DLD1 (cell line): ENCODE data around the gene ACYP1.

ENCODE experiments used
- in situ Hi-C: cut with HindIII; loops from 2 replicates; pipeline ENCODE4 v1.10.0; 2017; ENCODE audit warnings: low sequenced_read_pairs

ACYP1 gene

DNA sequence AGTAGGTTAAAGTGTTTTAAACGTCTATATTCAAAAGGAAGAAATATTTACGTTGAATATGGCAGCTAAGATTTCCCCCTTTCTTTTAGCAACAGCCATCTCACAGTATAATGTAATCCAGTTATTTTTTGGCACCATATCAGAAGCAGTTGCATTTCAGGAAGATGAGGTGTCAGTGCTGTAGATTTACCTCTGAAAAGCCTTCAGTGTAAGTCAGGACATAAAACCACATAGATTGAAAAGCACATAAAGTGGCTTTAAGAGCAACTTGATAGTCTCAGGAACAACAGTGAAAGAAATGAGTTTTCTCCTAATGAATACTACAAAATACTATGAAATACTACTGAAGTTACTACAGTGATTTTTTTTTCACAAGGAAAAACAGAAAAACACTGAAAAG, 19.5 kb downstream of the ACYP1 start:
- in situ Hi-C loops = no loop called here

DNA sequence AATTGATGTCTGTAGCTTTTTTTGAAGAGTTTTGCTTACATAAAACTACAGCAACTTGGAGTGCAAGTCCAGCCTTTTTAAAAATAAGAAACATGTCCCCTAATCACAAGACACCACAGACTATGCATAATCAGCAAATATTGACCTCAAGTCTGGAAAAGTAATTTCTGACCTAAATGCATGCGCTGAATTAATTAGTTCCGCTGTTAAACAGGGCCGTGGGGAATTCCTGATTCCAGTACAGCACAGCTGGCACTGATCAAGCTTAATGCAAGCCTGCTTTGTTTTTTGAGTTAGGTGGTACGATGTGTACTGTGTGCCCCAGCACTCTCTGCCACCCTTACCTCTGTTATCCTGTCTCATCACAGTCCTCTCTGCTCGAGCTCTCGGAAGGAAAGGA, 21.8 kb downstream of the ACYP1 start:
- in situ Hi-C loops = no loop called here

DNA sequence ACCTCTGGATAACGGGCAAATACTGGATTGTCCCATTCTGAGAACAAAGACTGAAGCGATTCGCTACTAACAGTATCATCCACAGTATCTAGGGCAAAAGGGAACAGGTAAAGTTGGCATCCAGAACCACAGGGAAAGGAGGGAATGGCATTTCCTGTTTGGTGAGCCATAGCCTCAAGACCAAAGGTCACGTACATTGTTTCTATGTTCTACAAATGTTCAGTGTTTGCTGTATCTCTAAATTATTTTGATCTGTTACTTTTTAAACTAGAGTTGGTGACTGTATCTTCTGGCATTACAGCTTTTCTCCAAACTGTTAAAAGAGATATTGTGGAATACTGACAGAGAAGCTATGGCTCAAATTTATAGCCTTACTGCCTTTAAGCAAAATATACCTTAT, 22.2 kb downstream of the ACYP1 start:
- in situ Hi-C loops = no loop called here

DNA sequence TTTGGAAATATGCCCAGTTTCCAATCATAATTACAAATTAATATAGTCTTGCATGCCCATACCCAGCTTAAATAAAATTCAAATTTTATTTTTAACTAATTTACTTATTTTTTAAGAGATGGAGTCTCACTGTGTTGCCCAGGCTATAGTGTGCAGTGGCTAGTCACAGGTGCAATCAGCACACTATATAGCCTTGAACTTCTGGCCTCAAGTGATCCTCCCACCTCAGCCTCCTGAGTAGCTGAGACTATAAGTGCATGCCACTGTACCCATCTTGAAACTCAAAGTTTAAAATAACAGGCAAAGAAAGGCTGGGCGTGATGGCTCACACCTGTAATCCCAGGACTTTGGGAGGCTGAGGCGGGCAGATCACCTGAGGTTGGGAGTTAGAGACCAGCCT, 22.9 kb downstream of the ACYP1 start:
- in situ Hi-C loops = no loop called here

DNA sequence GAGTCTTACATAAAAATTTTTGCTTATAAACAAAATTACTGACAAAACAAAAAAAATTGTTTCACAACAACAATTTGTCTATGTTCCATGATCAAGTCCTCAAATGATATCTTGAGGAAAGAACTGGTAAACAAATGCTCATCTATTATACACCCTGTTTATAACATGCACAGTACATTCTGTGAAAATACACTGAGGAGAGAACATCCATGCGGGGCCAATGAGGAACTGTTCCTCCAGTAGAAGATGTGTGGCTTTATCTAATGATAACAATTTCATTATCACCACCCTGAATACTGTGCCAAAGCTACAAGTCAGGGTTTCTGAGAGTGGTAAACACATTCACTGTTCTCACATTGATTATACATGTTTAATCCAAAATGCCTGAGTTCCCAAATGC, 23.3 kb downstream of the ACYP1 start:
- in situ Hi-C loops = no loop called here

DNA sequence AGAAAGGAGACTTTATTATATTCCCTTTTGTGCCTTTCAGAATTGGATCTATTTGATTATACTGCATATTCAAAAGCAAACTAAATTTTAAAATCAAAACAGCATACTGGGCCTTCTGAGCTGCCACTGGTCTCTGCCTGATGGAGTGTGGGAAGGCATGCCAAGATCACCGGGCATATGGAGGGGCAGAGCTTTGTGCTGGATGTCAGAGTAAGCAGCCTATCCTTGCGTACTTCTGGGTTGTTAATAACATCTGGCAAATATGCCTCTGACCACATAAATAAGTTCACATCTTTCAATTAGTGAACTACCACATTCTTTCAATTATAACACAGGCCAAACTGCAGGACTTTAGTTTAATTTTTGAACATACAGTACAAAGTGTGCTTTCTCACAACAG, 30.9 kb downstream of the ACYP1 start:
- in situ Hi-C loops = no loop called here

DNA sequence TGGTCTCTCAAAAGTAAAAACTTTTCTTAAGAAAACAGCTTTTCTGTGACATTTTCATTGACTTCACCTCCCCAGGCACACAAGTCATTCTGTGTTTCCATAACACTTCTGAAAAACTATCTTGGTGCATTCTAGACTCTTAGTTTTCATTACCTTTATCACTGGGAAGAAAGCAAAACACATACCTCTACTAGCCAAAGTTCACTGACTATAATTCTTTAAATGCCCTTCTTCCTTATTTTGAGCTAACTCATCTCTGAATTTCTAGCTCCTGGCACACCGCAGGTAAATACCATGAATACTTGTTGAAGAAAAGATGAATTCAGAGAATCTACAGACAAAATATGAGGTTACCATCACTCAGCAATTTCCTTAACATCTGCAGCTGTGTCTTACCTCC, 33.7 kb downstream of the ACYP1 start:
- in situ Hi-C loops = no loop called here

DNA sequence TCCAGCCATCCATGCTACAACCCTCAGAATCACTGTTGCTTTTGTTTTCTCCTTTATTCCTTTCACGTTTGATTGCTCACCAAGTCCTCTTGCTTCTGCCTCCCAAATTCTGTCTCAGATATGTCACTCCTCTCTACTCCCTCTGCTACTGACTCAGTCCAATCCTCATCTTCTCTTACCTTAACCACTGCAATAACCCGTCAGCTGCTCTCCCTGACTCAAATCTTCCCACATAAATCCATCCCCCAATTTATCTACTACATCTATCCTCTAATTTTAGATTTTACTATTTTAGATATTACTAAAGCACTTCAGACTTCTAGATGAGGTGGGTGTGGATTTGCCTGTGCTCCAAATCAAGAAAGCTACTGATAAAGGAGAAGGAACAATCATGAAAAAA, 37.9 kb downstream of the ACYP1 start:
- in situ Hi-C loops = no loop called here

DNA sequence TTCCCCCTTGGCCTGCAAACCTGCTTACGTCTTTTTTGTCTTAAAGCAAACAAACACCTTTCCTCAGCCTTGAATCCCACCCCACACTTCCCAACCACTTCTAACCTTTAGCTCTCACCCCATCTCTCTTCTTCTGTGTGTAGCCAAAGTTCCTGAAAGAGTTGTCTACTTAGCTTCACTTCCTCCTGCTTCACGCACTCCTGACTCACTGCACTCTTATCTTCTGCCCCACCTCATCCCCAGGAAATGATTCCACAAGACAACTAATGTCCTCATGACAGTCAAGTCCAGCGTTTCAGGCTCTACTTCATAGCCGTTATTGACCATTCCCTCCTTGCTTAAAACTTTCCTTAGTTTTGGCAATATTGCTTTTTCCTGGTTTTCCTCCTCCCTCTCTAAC, 38.7 kb downstream of the ACYP1 start:
- in situ Hi-C loops = no loop called here

DNA sequence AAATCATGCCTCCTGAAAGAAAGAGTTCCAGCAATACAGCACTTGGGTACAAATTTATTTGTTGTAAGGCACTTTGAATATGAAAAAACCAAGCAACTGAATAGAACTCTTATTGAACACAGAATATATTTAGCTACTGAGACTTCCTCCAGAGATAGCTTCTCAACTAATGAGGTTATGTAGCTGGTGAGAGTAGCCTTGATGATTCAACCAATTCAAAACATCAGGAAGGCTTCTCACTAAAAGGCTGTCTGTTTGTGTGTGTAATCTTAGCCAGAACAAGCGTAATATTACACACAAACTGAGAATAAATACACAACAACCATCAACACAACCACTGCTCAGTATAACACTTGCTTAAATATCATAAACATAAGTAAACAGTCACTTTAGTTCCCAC, 40.7 kb downstream of the ACYP1 start:
- in situ Hi-C loops = no loop called here

DNA sequence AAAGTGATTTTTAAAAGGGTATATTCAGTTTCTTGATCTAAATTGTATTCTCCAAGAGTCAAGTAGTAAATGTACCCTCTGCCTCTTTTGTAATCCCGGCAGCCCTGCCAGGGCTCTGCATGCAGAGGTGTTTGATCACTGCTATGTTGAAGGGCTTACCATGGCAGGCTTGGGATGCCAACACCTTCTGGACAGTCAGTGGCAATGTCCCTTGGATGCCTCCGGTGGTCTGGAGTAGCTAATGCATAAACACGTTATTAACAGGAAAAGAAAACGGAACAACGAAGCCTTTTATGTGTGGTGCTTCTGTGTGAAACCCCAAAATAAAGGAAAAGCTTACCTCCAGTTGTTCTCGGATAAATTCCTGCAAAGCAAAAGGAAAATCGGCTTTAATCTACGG, 41.2 kb downstream of the ACYP1 start:
- in situ Hi-C loops = no loop called here

DNA sequence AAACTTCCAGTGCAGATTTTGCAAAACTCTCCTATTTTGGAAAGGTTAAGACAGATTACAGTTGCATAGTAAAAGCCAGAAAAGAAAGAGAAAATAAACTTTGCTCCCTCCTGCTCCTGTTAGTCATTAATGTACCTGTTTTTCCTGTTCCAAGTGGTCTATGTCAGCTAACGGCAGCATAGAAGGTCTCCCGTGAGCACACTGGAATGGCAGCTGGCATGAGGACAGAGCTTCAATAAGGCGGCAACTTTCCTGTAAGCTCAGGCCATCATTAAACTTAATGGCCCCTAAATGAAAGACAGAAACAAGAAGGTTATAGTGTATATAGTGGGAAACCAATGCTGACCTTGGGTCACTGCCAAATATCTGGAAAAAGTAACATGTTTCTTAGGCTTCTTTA, 45.1 kb downstream of the ACYP1 start:
- in situ Hi-C loops = loop anchor here (5.0 kb wide), 1 partner anchor 36 kb away; no protein-coding TSS in a partner anchor

DNA sequence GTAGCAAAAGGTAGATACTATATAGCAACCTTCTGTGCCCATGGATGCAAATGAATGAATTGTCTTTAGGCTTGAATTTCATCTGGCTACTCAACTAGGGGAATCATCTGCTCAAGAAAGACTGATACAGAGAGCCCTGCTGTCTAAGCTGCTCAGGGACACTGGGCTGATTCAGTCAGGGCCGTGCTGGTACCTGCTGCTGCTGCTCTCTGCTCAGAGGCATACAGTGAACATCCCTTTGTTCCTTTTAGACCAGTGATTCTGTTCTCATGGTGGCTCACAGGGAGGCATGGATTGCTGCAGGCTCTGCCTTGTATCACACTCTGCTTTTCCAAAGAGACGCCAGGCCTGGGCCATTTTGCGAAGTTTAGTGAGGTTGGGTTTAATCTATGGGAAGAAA, 47.0 kb downstream of the ACYP1 start:
- in situ Hi-C loops = loop anchor here (5.0 kb wide), 1 partner anchor 35 kb away; no protein-coding TSS in a partner anchor

DNA sequence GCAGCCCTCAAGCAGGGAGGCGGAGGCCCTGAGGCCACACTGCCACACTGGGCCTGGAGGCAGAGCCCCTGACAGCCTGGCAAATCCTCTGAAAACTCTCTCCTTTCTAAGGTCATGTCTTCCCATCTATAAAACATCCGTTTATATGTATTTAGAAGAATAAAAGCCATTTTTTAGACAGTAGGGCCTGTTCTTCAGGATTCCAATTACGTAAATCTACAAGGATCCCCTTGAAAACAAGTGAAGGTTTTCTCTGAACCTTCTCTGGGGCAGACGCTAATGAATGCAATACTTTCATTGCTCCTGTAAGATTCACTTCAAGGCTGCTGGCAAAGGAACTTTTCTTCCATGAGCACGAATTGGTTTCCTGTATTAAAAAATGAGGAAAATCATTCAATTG, 48.3 kb downstream of the ACYP1 start:
- in situ Hi-C loops = loop anchor here (5.0 kb wide), 1 partner anchor 33 kb away; no protein-coding TSS in a partner anchor

DNA sequence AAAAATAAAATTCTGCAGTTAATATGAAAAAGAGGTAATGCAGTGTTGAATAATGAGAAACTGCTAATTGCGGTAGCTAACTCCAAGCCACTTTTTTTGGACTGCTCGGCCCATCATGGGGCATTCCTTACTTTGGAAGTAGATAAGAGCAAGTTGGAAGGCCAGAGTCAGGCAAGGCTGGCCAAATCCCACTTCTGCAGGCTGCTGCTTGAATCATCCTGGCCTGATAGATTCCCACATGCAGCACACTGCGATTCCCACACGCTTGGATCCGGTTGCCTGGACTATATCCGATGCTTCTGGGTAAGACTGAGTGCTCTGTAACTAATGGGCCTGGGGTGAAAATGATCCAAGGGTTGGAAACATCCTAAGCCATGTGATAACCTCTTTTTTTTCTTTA, 50.5 kb downstream of the ACYP1 start:
- in situ Hi-C loops = no loop called here

DNA sequence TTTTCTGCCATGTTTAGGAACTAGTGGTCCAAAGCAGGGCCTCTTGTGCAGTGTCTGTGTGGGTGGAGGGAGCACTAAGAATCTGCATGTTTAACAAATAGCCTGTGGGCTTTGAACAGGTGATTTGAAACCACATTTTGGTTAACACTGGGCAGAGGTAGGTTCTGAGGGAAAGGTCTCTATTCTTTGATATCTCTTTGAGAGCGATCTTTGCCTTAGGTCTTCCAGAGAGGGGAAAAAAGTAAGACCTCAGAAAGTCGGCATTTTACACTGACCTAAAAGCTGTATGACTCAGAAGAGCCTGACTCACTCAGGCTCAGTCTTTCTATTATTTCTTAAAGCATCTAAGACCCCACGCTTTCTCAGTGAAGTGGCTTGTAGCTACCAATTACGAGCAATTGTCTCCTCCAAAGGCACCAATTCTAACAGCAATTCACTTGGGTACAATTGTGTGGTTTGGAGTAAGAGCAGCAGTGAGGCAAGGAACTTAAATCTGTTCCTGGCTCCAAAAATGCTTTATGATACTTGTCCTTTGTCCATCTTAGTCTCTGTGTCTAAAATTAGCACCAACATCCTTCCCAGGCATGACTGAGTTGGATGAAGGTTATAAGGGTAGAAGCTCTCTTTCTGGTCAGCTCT, 52.3 kb downstream of the ACYP1 start:
- in situ Hi-C loops = no loop called here

DNA sequence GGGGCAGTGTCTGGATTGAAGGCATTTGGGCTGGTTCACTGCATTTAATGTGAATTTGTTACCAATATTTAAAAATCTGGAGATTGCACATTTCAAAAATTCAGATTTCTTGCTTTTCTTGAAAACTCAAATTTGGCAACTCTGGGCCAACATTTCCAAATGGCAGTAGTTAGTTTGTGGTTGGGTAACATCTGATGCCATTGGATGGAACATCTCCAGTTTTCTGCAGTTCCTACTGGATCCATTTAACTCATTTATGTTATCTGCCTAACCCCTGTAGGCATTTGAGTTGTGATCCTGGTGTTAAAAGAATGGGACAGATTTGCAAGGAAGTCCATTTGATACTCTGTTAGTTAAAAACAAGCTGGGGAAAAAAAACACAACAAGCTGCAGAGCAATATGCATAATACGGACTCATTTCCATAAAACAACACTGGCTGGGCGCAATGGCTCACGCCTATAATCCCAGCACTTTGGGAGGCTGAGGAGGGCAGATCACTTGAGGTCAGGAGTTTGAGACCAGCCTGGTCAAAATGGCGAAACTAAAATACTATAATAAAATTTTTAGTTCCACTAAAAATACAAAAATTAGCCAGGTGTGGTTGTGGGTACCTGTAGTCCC, 53.2 kb downstream of the ACYP1 start:
- in situ Hi-C loops = no loop called here

DNA sequence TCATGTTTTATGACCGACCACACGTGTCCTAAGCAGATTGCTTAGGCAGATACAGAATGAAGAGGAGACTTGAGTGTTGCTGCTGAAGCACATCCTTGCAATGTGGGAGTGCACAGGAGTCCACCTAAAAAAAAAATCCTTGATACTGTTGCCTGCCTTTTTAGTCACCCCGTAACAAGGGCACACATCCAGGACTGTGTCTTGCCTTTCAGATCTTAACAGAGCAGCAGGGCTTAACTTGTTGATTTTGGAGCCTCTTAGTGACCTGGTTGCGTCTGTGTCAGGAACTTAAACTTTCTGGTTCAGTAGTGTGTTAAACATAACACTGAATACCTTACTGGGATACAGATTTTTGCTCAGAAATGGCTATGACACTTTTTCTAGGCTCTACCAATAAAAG, 54.6 kb downstream of the ACYP1 start:
- in situ Hi-C loops = no loop called here

DNA sequence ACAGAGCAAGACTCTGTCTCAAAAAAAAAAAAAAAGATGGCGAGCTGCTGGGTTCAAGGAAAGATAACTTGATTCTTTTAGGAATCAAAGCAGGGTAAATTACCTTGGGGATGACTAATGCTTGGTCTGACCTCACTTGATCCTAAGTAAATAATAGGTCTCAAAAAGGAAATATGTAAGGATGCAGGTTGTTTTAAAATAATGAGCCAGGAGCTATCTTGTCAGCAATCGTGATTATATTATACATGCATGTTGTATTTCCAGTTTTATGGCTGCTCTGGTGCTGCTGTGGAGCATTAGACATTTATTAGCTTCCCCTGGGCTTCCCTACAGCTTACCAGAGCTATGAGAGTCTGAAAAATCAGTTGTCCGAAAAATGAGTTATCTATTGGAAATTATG, 58.5 kb downstream of the ACYP1 start:
- in situ Hi-C loops = no loop called here

DNA sequence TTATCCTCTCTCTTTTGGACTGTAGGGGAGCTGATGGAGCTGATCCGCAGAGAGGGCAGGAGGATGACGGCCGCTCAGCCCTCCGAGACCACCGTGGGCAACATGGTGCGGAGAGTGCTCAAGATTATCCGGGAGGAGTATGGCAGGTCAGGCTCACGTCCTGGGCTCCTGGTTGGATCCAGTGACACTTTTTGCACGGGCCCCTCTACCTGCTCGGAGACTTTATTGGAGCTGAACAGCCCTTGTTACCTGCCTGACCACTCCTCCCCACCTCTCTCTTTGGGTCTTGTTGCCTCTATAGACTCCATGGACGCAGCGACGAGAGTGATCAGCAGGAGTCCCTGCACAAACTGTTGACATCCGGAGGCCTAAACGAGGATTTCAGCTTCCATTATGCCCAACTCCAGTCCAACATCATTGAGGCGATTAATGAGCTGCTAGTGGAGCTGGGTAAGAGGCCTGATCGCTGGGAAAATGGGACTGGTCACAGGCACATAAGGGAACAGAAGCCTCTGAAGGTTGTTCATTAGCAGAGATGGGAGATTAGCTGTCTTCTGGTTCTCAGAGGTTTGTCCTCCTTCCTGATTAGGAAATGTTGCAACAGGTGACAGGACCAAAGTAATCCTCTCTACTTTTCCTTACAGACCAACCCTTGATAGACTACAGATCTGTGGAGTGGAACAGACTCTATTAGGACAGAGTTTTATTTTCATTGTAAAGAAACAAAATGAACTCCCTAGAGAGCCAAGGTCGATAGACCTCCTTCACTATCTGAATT, 60.4 kb downstream of the ACYP1 start:
- in situ Hi-C loops = no loop called here
